HCT116 (cell line): Measurements from ENCODE around the gene FAM162B. TPM values are rescaled to one million over a fixed set of nuclear protein-coding genes. Genes with fewer than 3 reads are reported as not detected.

Source experiments
- ATAC-seq: fragments of 200-7000 bp; cut with Tn5 transposase; 2 replicates; pipeline ENCODE4 v1.9.1; 2020; ENCODE audit warnings: mild to moderate bottlenecking, moderate library complexity
- BruUV-seq: library from RNA; stranded (reverse); fragments of 400-500 nt; replicated peaks from 2 replicates; lab custom pipeline; 2021; lab: Mats Ljungman, UMichigan
- CTCF ChIA-PET: fragments of 300-600 bp; sonication (Branson Sonifier 250); formaldehyde crosslinking; loops from one replicate; lab custom pipeline; 2021; ENCODE audit warnings: antibody characterized with exemption; lab: Charles Lee
- POLR2A ChIA-PET: fragments of 300-600, 350-600 bp; sonication (Branson Sonifier 250); formaldehyde crosslinking; loops from one replicate; lab custom pipeline; 2021; ENCODE audit warnings: antibody characterized with exemption; lab: Charles Lee
- RAD21 ChIA-PET, 2 experiments: fragments of 300-600 bp; sonication (Branson Sonifier 250); formaldehyde crosslinking; loops; one replicate each; lab custom pipeline; 2023; ENCODE audit warnings: low total read pairs in 2 of 2; ENCODE audit not compliant: uncharacterized antibody in 2 of 2, unreplicated experiment in 2 of 2, low non-redundant PET in 1 of 2; lab: Charles Lee
- DNase-seq: peaks from one replicate; pipeline ENCODE4 v3.0.0-alpha.2; 2010; ENCODE audit warnings: low read depth, low spot score
- H2AFZ ChIP-seq: fragments of 200-600 bp; shearing (Covaris generic), sonication (generic); 2 replicates; pipeline ENCODE4 v1.6.1; 2017; ENCODE audit warnings: low read depth, mixed run types, mixed read lengths, antibody characterized with exemption, low read length; ENCODE audit not compliant: poor library complexity, severe bottlenecking
- H3K27ac ChIP-seq: 2 replicates; pipeline ENCODE4 v1.5.1; 2012; ENCODE audit warnings: low read depth, low read length
- H3K27me3 ChIP-seq: fragments of 200-600 bp; sonication (generic); 2 replicates; pipeline ENCODE4 v1.6.1; 2016; ENCODE audit warnings: mixed run types, low read length, mixed read lengths; ENCODE audit not compliant: insufficient read depth
- H3K36me3 ChIP-seq, 2 experiments: fragments of 200-500 bp in 1 of 2; fragments of 200-600 bp in 1 of 2; sonication (Bioruptor generic) in 1 of 2; sonication (generic) in 1 of 2; 2 replicates each; pipeline versions ENCODE4 v1.5.1 to v1.6.1; 2014 to 2016; ENCODE audit warnings: low read length in 2 of 2, inconsistent platforms in 1 of 2, mixed read lengths in 1 of 2, mixed run types in 1 of 2; ENCODE audit not compliant: insufficient read depth in 2 of 2, control insufficient read depth in 1 of 2
- H3K4me1 ChIP-seq, 2 experiments: fragments of 200-600 bp in 1 of 2; sonication (generic) in 1 of 2; 2 replicates each; pipeline versions ENCODE4 v1.5.1 to v1.6.1; 2012 to 2017; ENCODE audit warnings: low read length in 2 of 2, inconsistent platforms in 1 of 2, mild to moderate bottlenecking in 1 of 2, mixed read lengths in 1 of 2, mixed run types in 1 of 2, moderate library complexity in 1 of 2; ENCODE audit not compliant: insufficient read depth in 2 of 2, control insufficient read depth in 1 of 2
- H3K4me2 ChIP-seq: fragments of 200-600 bp; sonication (generic); 2 replicates; pipeline ENCODE4 v1.6.1; 2017; ENCODE audit warnings: mixed run types, low read length, mixed read lengths
- H3K4me3 ChIP-seq, 2 experiments: fragments of 200-600 bp in 1 of 2; sonication (generic) in 1 of 2; replicated peaks in 1 of 2; 2 replicates each; pipeline ENCODE4 v1.5.1; 2011 to 2016; ENCODE audit warnings: low read length in 2 of 2, control low read depth in 1 of 2, low read depth in 1 of 2, mild to moderate bottlenecking in 1 of 2, mixed read lengths in 1 of 2, mixed run types in 1 of 2
- H3K79me2 ChIP-seq: fragments of 200-600 bp; sonication (generic); 2 replicates; pipeline ENCODE4 v1.6.1; 2017; ENCODE audit warnings: mild to moderate bottlenecking, mixed run types, low read length, moderate library complexity, mixed read lengths; ENCODE audit not compliant: insufficient read depth
- H3K9ac ChIP-seq: fragments of 200-600 bp; sonication (generic); 2 replicates; pipeline ENCODE4 v1.6.1; 2016; ENCODE audit warnings: low read length, mixed read lengths
- H3K9me2 ChIP-seq: fragments of 200-600 bp; sonication (generic), shearing (Covaris generic); 2 replicates; pipeline ENCODE4 v1.6.1; 2017; ENCODE audit warnings: mixed run types, mild to moderate bottlenecking, moderate library complexity; ENCODE audit not compliant: insufficient read depth
- H3K9me3 ChIP-seq, 2 experiments: fragments of 200-500 bp in 1 of 2; fragments of 200-600 bp in 1 of 2; sonication (Bioruptor generic) in 1 of 2; sonication (generic) in 1 of 2; 2 replicates each; pipeline ENCODE4 v1.6.1; 2014 to 2017; ENCODE audit warnings: low read length in 2 of 2, mixed read lengths in 2 of 2, inconsistent platforms in 1 of 2, low read depth in 1 of 2, mild to moderate bottlenecking in 1 of 2, mixed run types in 1 of 2, moderate library complexity in 1 of 2; ENCODE audit not compliant: control insufficient read depth in 1 of 2, insufficient read depth in 1 of 2
- H4K20me1 ChIP-seq: fragments of 200-600 bp; sonication (generic), shearing (Covaris generic); 2 replicates; pipeline ENCODE4 v1.6.1; 2017; ENCODE audit warnings: mixed run types, mild to moderate bottlenecking, moderate library complexity; ENCODE audit not compliant: insufficient read depth
- ATF3 ChIP-seq: IDR thresholded peaks from 2 replicates; pipeline ENCODE4 v1.6.1; 2012
- CBX3 ChIP-seq: IDR thresholded peaks from 2 replicates; pipeline ENCODE4 v1.6.1; 2012; ENCODE audit warnings: low read depth
- CEBPB ChIP-seq: IDR thresholded peaks from 2 replicates; pipeline ENCODE4 v1.6.1; 2012; ENCODE audit warnings: low read depth
- CTCF ChIP-seq, 3 experiments: fragments of 200-600 bp in 1 of 3; sonication (generic) in 1 of 3; IDR thresholded peaks in 2 of 3; conservative IDR thresholded peaks in 1 of 3; 2 replicates each; pipeline ENCODE4 v1.5.1; 2012 to 2017; ENCODE audit warnings: low read depth in 2 of 3, low read length in 2 of 3, antibody characterized with exemption in 1 of 3, borderline replicate concordance in 1 of 3, control low read depth in 1 of 3, mild to moderate bottlenecking in 1 of 3, mixed read lengths in 1 of 3, mixed run types in 1 of 3, moderate library complexity in 1 of 3; ENCODE audit not compliant: insufficient read depth in 1 of 3
- EGR1 ChIP-seq: IDR thresholded peaks from 2 replicates; pipeline ENCODE4 v1.6.1; 2012; ENCODE audit warnings: low read depth
- ELF1 ChIP-seq: IDR thresholded peaks from 2 replicates; pipeline ENCODE4 v1.6.1; 2012; ENCODE audit warnings: low read depth, borderline replicate concordance
- EZH2 ChIP-seq: fragments of 200-600 bp; sonication (generic); IDR thresholded peaks from 2 replicates; pipeline ENCODE4 v1.6.1; 2017; ENCODE audit warnings: antibody characterized with exemption, mixed run types
- EZH2phosphoT487 ChIP-seq: fragments of 200-600 bp; IDR thresholded peaks from 2 replicates; pipeline ENCODE4 v1.6.1; 2018; ENCODE audit warnings: antibody characterized with exemption, borderline replicate concordance
- FOSL1 ChIP-seq: IDR thresholded peaks from 2 replicates; pipeline ENCODE4 v1.6.1; 2012; ENCODE audit warnings: low read depth
- MAX ChIP-seq: IDR thresholded peaks from 2 replicates; pipeline ENCODE4 v1.6.1; 2012
- POLR2A ChIP-seq: IDR thresholded peaks from 2 replicates; pipeline ENCODE4 v1.7.0; 2011; ENCODE audit warnings: borderline replicate concordance; ENCODE audit not compliant: insufficient read depth, insufficient read length; ENCODE audit errors: extremely low read depth
- POLR2AphosphoS5 ChIP-seq: IDR thresholded peaks from 2 replicates; pipeline ENCODE4 v1.6.1; 2011; ENCODE audit warnings: mild to moderate bottlenecking, low read depth, low read length, moderate library complexity
- RAD21 ChIP-seq: IDR thresholded peaks from 2 replicates; pipeline ENCODE4 v1.6.1; 2012; ENCODE audit warnings: low read depth, mild to moderate bottlenecking
- REST ChIP-seq: IDR thresholded peaks from 2 replicates; pipeline ENCODE4 v1.6.1; 2012; ENCODE audit warnings: low read depth
- SIN3A ChIP-seq: IDR thresholded peaks from 2 replicates; pipeline ENCODE4 v1.6.1; 2012; ENCODE audit warnings: low read depth
- SP1 ChIP-seq: IDR thresholded peaks from 2 replicates; pipeline ENCODE4 v1.6.1; 2012; ENCODE audit warnings: low read depth
- TCF7L2 ChIP-seq: IDR thresholded peaks from 2 replicates; pipeline ENCODE4 v1.7.0; 2011; ENCODE audit warnings: borderline replicate concordance, inconsistent platforms; ENCODE audit not compliant: insufficient read depth, insufficient read length; ENCODE audit errors: extremely low read depth
- YY1 ChIP-seq: IDR thresholded peaks from 2 replicates; pipeline ENCODE4 v1.6.1; 2011; ENCODE audit warnings: low read length, low read depth, moderate library complexity, mild to moderate bottlenecking; ENCODE audit not compliant: insufficient replicate concordance; ENCODE audit errors: extremely low read depth
- ZBTB33 ChIP-seq: IDR thresholded peaks from 2 replicates; pipeline ENCODE4 v1.6.1; 2011; ENCODE audit warnings: mild to moderate bottlenecking, low read length, moderate library complexity; ENCODE audit not compliant: insufficient replicate concordance; ENCODE audit errors: extremely low read depth
- ZFX ChIP-seq: fragments of 450-650 bp; IDR thresholded peaks from 2 replicates; pipeline ENCODE4 v1.6.1; 2017
- intact Hi-C: fragments of 100-400 bp; cut with micrococcal nuclease; formaldehyde crosslinking; loops from 2 replicates; pipeline ENCODE4 v1.10.0; 2022
- total RNA-seq: library from RNA; stranded (reverse); gene quantifications from one replicate; pipeline ENCODE4 v1.2.1, GENCODE V29; 2021; ENCODE audit not compliant: unreplicated experiment

Gene FAM162B
- total RNA-seq, 1 experiment from 2014 or later, result not detected

GRCh38 chr6:116799945-116800344 is 34.4 kb upstream of the FAM162B start (continued):
- TF ChIP-seq CTCF (IDR thresholded peaks at IDR 0.05 in 2 of 3, conservative IDR thresholded peaks at IDR 0.05 in 1 of 3; ENCODE audit: borderline replicate concordance in 1 of 3, insufficient read depth in 1 of 3, low read depth in 2 of 3, low read length in 2 of 3), result no peak
- TF ChIP-seq SP1, result no peak
- TF ChIP-seq EZH2, result no peak
- no peak for TF ChIP-seq ZBTB33
- no peak for TF ChIP-seq RAD21
- no peak for TF ChIP-seq CBX3

- BruUV-seq, result no TSS peak
- ATAC-seq, result no peak
- H3K4me2 ChIP-seq, result no peak overlapping the region
- no peaks in the 10 kb centered on the region for H3K9me3 ChIP-seq
- ChIA-PET RAD21 (no interaction called here), POLR2A (no interaction called here), CTCF (no interaction called here)
- no peaks in the 10 kb centered on the region for H3K79me2 ChIP-seq
- H3K9me2 ChIP-seq, result no peaks in the 10 kb centered on the region
- intact Hi-C loops, result no loop called here
- H3K27ac ChIP-seq, result no peak overlapping the region
- no peak overlapping the region for H3K4me3 ChIP-seq
- no peaks in the 10 kb centered on the region for H3K27me3 ChIP-seq
- no peak overlapping the region for H3K9ac ChIP-seq
- H3K4me1 ChIP-seq, result no peaks in the 10 kb centered on the region
- no peak overlapping the region for H2AFZ ChIP-seq
- no peak for DNase-seq
- no peaks in the 10 kb centered on the region for H3K36me3 ChIP-seq
- H4K20me1 ChIP-seq, result no peaks in the 10 kb centered on the region
- TF ChIP-seq CBX3, result no peak
- TF ChIP-seq ATF3, result no peak
- no peak for TF ChIP-seq POLR2AphosphoS5
- TF ChIP-seq SIN3A, result no peak
- no peak for TF ChIP-seq POLR2A
- TF ChIP-seq EZH2, result no peak
- TF ChIP-seq EZH2phosphoT487, result no peak
- TF ChIP-seq CEBPB, result no peak
- TF ChIP-seq ZFX, result no peak
- TF ChIP-seq FOSL1, result no peak
- TF ChIP-seq TCF7L2, result no peak
- TF ChIP-seq ELF1, result no peak
- TF ChIP-seq MAX, result no peak
- no peak for TF ChIP-seq EGR1
- no peak for TF ChIP-seq YY1
- no peak for TF ChIP-seq REST
Observed at GRCh38 chr6:116797585-116797984, 32.1 kb upstream of the FAM162B start.
